Endothelial cell of umbilical vein (primary cell): ENCODE results near the gene LGI4. TPM values are rescaled to one million over a fixed set of nuclear protein-coding genes. Genes with fewer than 3 reads are reported as not detected.

ENCODE experiments used
- BruUV-seq: library from RNA; stranded (reverse); fragments of 400-500 nt; replicated peaks from 2 replicates; lab custom pipeline; 2021; lab: Mats Ljungman, UMichigan
- CTCF ChIA-PET: fragments of 300-600, 350-600 bp; sonication (Branson Sonifier 250); formaldehyde crosslinking; loops from one replicate; lab custom pipeline; 2021; ENCODE audit warnings: antibody characterized with exemption, inconsistent platforms; lab: Charles Lee
- POLR2A ChIA-PET: fragments of 300-600, 350-600 bp; sonication (Branson Sonifier 250); formaldehyde crosslinking; loops from one replicate; lab custom pipeline; 2021; ENCODE audit warnings: antibody characterized with exemption, inconsistent platforms; lab: Charles Lee
- DNase-seq: peaks from one replicate; pipeline ENCODE4 v3.0.0-alpha.2; 2011; ENCODE audit warnings: low read depth, low spot score
- FAIRE-seq: peaks from 2 replicates; lab custom pipeline; 2011; peaks lifted over from hg19 to GRCh38; lab: Jason Lieb, UNC
- H2AFZ ChIP-seq: 2 replicates; pipeline ENCODE4 v1.6.0; 2012; ENCODE audit warnings: low read depth, low read length, control low read depth, inconsistent platforms
- H3K27ac ChIP-seq: 2 replicates; pipeline ENCODE4 v1.5.1; 2011; ENCODE audit warnings: low read depth, mild to moderate bottlenecking, control low read depth, low read length, moderate library complexity; ENCODE audit not compliant: insufficient read depth
- H3K27me3 ChIP-seq, 2 experiments: 2 replicates each; pipeline versions ENCODE4 v1.6.0 to v1.6.1; 2011; ENCODE audit warnings: low read length in 2 of 2, mixed read lengths in 1 of 2; ENCODE audit not compliant: control insufficient read depth in 2 of 2, insufficient read depth in 2 of 2
- H3K36me3 ChIP-seq, 2 experiments: 2 replicates in 1 of 2; 3 replicates in 1 of 2; pipeline ENCODE4 v1.5.1; 2011; ENCODE audit warnings: low read length in 2 of 2, mild to moderate bottlenecking in 1 of 2, moderate library complexity in 1 of 2; ENCODE audit not compliant: control insufficient read depth in 2 of 2, insufficient read depth in 2 of 2; ENCODE audit errors: extremely low read depth in 1 of 2
- H3K4me1 ChIP-seq: 3 replicates; pipeline ENCODE4 v1.5.1; 2011; ENCODE audit warnings: mild to moderate bottlenecking, low read length; ENCODE audit not compliant: control insufficient read depth, insufficient read depth; ENCODE audit errors: extremely low read depth
- H3K4me2 ChIP-seq: 2 replicates; pipeline ENCODE4 v1.6.1; 2011; ENCODE audit warnings: low read length, control low read depth, mixed read lengths; ENCODE audit not compliant: insufficient read depth
- H3K4me3 ChIP-seq, 3 experiments: fragments of 200-600 bp in 1 of 3; sonication (generic), shearing (Covaris generic) in 1 of 3; replicated peaks in 1 of 3; 2 replicates each; pipeline ENCODE4 v1.5.1; 2011 to 2016; ENCODE audit warnings: control low read depth in 3 of 3, low read length in 3 of 3, mild to moderate bottlenecking in 2 of 3, inconsistent platforms in 1 of 3, low read depth in 1 of 3, moderate library complexity in 1 of 3; ENCODE audit not compliant: insufficient read depth in 1 of 3
- H3K79me2 ChIP-seq: 2 replicates; pipeline ENCODE4 v1.6.0; 2012; ENCODE audit warnings: low read length, inconsistent platforms; ENCODE audit not compliant: control insufficient read depth, insufficient read depth
- H3K9ac ChIP-seq: replicated peaks from 2 replicates; pipeline ENCODE3; 2011; ENCODE audit warnings: low read length, control low read depth; ENCODE audit not compliant: insufficient read depth; ENCODE audit errors: extremely low read depth
- H3K9me1 ChIP-seq: replicated peaks from 3 replicates; pipeline ENCODE4 v1.6.0; 2011; ENCODE audit warnings: mild to moderate bottlenecking, low read length; ENCODE audit not compliant: control insufficient read depth, insufficient read depth; ENCODE audit errors: extremely low read depth
- H3K9me3 ChIP-seq: replicated peaks from 2 replicates; pipeline ENCODE4 v1.5.1; 2012; ENCODE audit warnings: low read length, inconsistent platforms; ENCODE audit not compliant: control insufficient read depth, insufficient read depth
- H4K20me1 ChIP-seq: replicated peaks from 2 replicates; pipeline ENCODE3; 2011; ENCODE audit warnings: mild to moderate bottlenecking, low read length; ENCODE audit not compliant: control insufficient read depth, insufficient read depth; ENCODE audit errors: extremely low read depth
- CTCF ChIP-seq, 2 donors: IDR thresholded peaks; 1 replicate in 1 of 2; 2 replicates in 1 of 2; pipeline ENCODE4 v1.5.1; 2011; ENCODE audit warnings: low read length in 2 of 2, mild to moderate bottlenecking in 2 of 2, moderate library complexity in 2 of 2, control low read depth in 1 of 2, inconsistent platforms in 1 of 2, low read depth in 1 of 2; ENCODE audit not compliant: insufficient read depth in 1 of 2; ENCODE audit errors: extremely low read depth in 1 of 2
- EZH2 ChIP-seq: IDR thresholded peaks from 2 replicates; pipeline ENCODE4 v1.6.1; 2012; ENCODE audit warnings: borderline replicate concordance, low read depth, mild to moderate bottlenecking, moderate library complexity, low read length, inconsistent platforms; ENCODE audit not compliant: severe bottlenecking
- FOS ChIP-seq: IDR thresholded peaks from 2 replicates; pipeline ENCODE4 v1.6.1; 2011; ENCODE audit warnings: mild to moderate bottlenecking, low read length, moderate library complexity, borderline replicate concordance; ENCODE audit not compliant: insufficient read depth
- GATA2 ChIP-seq: IDR thresholded peaks from 2 replicates; pipeline ENCODE4 v1.7.0; 2011; ENCODE audit warnings: low read depth, mild to moderate bottlenecking, moderate library complexity, mixed read lengths, low read length; ENCODE audit not compliant: insufficient read length, insufficient read depth
- MYC ChIP-seq: IDR thresholded peaks from one replicate; pipeline ENCODE4 v1.6.1; 2011; ENCODE audit warnings: mild to moderate bottlenecking, low read depth, low read length
- POLR2A ChIP-seq: IDR thresholded peaks from 2 replicates; pipeline ENCODE4 v1.6.1; 2012; ENCODE audit warnings: low read depth, mild to moderate bottlenecking, control low read depth, low read length
- POLR2AphosphoS5 ChIP-seq: IDR thresholded peaks from 2 replicates; pipeline ENCODE4 v1.6.1; 2012; ENCODE audit warnings: low read depth, mild to moderate bottlenecking, control low read depth, low read length, moderate library complexity; ENCODE audit not compliant: insufficient read depth
- dilution Hi-C: fragments of 300-500 bp; cut with MboI; formaldehyde crosslinking; loops from one replicate; pipeline ENCODE4 v1.15.0; 2019; ENCODE audit warnings: low sequenced_read_pairs; ENCODE audit not compliant: extremely low pct_ligation_motif_present
- intact Hi-C: fragments of 100-400 bp; cut with micrococcal nuclease; formaldehyde crosslinking; loops from one replicate; pipeline ENCODE4 v1.10.0; 2022
- polyA plus RNA-seq, 4 experiments: library from polyadenylated mRNA; depleted of rRNA in 3 of 4; stranded (reverse) in 3 of 4; unstranded in 1 of 4; fragments of >200 nt; gene quantifications; 2 replicates each; pipeline versions ENCODE4 v1.2.1 to v1.2.3, GENCODE V29; 2011 to 2012; ENCODE audit warnings: missing spikeins in 1 of 4
- total RNA-seq: library from RNA; stranded (reverse); gene quantifications from 2 replicates; pipeline ENCODE4 v1.2.3, GENCODE V29; 2021

Gene LGI4
- total and polyA plus RNA-seq, 2 donors (not counting 3 experiments of a cell fraction or from before 2014, with no cell fraction given), result not detected

- BruUV-seq, result no TSS peak
- H3K9me3 ChIP-seq, result no peaks in the 10 kb centered on the region
- dilution Hi-C loops (no loop called here), intact Hi-C loops (no loop called here)
- no peak overlapping the region for H3K27ac ChIP-seq
- CTCF ChIA-PET, result interaction anchor here (1.0 to 2.1 kb wide), 3 partner anchors 11 to 28 kb away, joined by 3 to 7 read pairs (median 3); partner anchors contain the start of gene FXYD5
- H3K9ac ChIP-seq, result no peak overlapping the region
- DNase-seq (no peak), FAIRE-seq (no peak)
- no peak overlapping the region for H3K4me2 ChIP-seq
- no peaks in the 10 kb centered on the region for H3K27me3 ChIP-seq
- no peaks in the 10 kb centered on the region for H3K79me2 ChIP-seq
- H3K4me3 ChIP-seq, result no peak overlapping the region
- H4K20me1 ChIP-seq, result no peaks in the 10 kb centered on the region
- H3K9me1 ChIP-seq, result no peaks in the 10 kb centered on the region
- no peak for TF ChIP-seq MYC
- no peak for TF ChIP-seq POLR2AphosphoS5
- no peak for TF ChIP-seq FOS
- no peak for TF ChIP-seq CTCF (IDR thresholded peaks at IDR 0.05; ENCODE audit: extremely low read depth in 1 of 2, insufficient read depth in 1 of 2, low read depth in 1 of 2, low read length in 2 of 2)
- no peak for TF ChIP-seq EZH2
- TF ChIP-seq GATA2, result no peak
- TF ChIP-seq POLR2A, result no peak
- POLR2A ChIA-PET, result no interaction called here
- peaks cover 10 to 19% of the 10 kb centered on the region in 2 experiments for H3K36me3 ChIP-seq
- H3K4me1 ChIP-seq, result no peaks in the 10 kb centered on the region
- no peak overlapping the region for H2AFZ ChIP-seq
Observed at GRCh38 chr19:35169221-35169995, 34.5 kb upstream of the LGI4 start.
